Endometrium (tissue), 2 donors: ENCODE results near the gene ZNF462.
"Not testable (repeated sequence)": the region's sequence is repeated elsewhere in the genome, so short reads cannot be mapped to it uniquely, and the experiment has no call there.

Experiments
- FAIRE-seq: peaks from 2 replicates; lab custom pipeline; 2012; peaks lifted over from hg19 to GRCh38; lab: Jason Lieb, UNC
- donor health status: control.
- donor health status: control.

ZNF462 gene

DNA sequence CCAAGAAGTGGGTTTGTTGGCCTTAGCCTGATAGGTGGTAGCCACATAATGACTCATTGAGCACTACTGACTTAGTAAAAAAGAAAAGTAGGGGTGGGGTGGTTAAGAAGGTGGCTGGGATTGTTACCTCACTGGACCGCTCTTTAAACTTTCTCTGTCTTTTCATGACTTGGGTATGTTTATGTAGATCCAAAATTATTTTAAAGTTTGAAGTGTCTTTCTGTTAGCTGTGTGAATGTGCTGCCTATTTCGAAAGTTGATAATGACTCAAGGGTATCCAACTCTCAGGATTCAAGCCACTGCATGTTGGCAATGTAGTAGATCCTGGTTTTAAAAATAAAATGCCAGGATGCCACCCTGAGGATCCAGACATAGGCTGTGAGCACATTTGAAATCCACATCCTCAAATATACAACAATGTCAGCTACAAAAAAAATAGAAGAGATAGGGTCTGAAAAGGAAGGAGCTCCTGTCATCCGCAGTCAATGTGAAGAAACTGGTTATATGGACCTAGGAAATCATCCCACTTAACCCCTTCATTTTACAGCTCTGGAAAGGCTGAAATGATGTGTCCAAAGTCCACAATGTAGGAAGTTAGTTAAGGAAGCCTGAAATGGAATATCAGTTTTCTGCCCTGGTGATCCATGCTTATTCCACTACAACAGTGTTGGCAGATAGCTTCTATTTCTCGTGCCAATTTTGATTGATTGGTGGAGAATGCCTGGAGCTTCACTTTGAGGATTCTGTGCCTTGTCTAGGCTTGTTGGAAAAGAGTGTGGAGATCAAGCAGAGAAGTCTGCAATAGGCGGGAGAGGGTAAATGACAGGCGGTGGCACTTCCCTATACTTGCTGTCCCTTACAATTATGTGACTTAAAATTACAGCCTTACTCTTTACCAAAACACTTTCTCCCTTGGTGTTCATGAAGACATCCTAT is 23.4 kb downstream of the ZNF462 start:
- no peak for FAIRE-seq

DNA sequence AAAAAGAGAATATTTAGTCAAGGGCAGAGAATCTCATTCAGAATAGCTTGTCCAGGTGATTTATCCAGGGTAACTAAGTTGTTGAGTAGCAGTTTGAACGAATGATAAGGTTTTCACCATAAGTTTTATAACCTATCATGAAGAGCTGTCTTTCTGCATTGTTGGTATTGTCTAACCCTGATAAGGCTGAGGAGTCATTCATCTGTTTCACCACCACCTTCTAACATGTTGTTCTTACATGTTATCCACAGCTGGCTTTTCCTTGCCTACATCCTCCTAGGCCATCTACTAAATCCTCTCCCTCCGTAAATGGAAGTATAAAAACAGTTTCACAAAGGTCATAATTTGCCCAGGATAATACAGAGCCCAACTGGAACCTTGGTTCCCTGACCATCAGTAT is 24.1 kb downstream of the ZNF462 start:
- FAIRE-seq = no peak

DNA sequence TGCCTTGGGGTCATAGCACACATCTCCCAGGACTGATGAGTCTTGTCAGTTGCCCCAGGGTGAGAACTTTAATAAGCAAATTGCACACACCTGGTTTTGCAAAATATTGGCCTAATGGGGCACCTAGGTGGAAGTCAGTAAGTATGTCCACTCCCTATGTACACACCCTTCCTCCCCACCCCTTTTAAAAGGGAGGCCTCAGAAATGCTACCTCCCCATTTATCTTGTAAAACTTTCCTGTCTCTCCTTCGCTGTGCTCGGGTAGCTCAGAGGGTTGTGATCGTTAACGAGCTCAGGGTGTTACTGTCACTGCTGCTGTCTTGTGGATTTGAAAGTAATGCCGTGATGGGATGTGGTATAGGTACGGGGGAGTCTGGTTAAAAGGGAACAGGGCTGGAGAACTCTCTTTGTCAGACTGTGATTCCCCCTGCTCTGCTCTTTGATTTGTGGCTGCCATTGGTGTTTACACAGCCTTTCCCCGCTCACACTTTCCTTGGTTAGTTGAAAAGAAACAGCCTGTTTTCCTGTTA is 26.2 kb downstream of the ZNF462 start:
- no peak for FAIRE-seq

DNA sequence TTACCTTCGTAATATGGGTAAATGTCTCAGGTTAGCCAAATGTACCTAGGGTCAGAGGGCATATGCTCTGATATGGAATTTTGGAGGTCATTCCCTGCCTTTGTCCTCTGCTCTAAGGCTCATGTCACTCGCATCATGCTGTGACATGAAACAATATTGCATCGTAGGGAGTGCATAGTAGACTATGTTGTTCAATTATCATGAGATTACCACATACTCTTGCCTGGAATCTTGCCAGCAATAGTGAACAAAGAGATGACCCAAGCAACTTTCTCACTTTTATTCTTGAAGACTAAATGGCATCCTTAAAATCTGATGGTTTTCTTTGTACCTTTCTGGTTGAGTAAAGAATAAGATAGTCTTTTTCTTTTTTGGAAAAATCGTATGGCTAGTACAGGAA is 27.6 kb downstream of the ZNF462 start:
- FAIRE-seq = no peak

DNA sequence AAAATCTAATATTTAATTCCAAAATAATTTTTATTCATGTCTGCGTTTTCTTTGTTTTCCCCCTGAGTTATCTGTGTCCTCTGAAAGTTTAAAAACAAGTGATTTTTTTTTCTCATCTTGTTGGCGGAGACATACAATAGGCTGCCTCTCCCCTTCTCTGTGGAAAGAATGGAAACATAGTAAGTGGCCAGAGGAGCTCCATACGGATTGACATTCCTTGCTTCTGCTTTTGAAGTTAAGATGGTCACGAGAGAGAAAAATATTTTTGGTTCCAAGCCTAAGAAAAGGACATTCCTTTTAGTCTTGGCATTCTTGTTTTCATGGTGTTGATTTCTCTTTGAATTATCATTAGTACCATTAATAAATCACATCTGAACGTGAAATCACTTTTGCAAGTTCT is 28.3 kb downstream of the ZNF462 start:
- FAIRE-seq = no peak

DNA sequence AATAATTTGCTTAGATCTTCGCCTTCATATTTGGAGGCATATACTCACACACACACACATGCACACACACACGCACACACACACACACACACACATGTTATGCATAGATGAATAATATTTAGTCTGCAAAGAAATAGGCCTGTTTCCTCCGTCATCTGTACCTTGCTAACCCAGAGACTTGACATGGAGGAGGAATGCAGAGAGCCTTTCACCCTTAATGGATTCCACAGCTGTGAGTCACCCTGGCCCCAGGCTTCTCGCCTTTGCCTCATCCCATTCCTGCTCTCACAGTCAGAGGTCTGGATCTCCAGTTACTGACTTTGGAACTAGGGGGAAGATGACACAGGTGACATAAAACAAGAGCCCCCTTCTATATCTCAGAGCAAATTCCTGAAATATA is 29.7 kb downstream of the ZNF462 start:
- no peak for FAIRE-seq

DNA sequence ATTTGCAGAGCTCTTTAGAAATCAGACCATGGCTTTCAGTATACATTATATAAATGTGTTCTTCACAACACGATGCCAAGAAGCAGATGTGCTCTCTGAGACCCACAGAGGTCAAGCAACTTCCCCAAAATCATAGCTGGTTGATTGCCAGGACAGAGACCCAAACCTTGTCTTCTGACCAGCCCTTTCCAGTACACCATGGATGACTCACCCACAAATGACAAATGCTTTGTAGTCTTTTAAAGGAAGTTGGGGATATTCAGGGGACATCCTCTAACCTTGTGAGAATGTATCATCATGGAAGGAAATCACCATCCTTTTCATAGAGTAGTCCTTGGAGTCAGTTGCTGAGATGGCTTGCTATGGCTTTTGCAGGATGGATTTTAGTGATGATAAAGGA is 30.1 kb downstream of the ZNF462 start:
- FAIRE-seq = no peak

DNA sequence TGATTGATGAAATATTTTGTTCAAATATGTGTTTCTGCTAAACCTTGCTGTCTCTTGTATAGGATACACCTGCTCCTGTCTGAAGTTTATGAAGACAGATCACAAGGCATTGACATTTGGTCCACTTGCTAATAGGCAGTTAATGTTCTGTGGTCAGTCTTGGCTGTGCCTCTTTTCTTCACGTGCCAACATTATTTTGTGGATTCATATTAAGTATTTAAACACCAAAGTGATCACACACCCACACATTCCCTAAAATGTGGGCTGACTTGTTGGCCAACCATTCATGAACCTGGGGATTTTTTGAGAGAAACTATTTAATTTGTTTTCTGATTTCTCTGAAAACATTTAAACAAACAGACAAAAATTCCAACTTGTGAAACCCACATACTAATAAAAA is 33.7 kb downstream of the ZNF462 start:
- FAIRE-seq = no peak

DNA sequence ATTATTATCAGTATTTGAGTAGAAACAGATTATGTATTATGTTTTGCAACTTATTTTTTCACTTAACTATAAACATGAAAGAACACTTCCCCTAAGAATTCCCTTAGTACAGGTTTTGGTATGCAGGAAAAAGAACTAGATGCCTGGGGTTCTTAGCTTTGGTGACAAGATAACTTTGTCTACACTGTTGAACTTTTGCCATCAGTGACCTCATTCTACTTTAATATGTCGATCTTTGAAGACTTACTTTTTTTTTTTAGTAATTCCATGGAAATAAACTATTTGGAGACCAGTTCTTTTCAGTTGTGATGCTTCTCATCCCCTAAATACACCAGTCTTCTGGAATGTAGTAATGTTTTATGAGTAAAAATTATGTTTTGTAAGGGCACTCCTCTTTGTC is 34.3 kb downstream of the ZNF462 start:
- FAIRE-seq = no peak

DNA sequence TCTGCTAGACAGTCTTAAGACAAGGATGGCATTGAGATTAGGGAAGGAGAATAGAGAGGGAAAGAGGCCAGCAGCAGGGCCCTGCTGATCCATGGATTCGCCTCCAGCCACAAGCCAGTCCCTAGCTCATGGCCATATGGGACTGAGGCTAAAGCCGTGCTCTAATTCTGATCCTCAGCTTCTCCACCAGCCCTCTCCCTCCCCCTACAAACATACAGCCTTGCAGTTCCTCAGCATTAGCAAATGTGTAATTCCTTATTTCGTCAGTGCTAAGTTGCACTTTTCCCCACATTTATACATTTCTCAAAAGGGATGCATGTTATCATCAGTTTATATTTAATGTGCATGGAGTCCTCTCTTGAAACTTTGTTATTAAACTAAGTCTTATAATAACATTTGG is 34.8 kb downstream of the ZNF462 start:
- no peak for FAIRE-seq

DNA sequence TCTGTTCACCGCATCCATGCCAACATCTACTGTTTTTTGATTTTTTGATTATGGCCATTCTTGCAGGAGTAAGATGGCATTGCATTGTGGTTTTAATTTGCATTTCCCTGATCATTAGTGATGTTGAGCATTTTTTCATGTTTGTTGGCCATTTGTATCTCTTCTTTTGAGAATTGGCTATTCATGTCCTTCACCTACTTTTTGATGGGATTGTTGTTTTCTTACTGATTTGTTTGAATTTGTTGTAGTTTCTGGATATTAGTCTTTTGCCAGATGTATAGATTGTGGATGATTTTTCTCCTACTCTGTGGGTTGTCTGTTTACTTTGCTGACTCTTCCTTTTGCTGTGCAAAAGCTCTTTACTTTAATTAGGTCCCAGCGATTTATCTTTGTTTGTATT is 37.6 kb downstream of the ZNF462 start:
- not testable (repeated sequence) for FAIRE-seq

DNA sequence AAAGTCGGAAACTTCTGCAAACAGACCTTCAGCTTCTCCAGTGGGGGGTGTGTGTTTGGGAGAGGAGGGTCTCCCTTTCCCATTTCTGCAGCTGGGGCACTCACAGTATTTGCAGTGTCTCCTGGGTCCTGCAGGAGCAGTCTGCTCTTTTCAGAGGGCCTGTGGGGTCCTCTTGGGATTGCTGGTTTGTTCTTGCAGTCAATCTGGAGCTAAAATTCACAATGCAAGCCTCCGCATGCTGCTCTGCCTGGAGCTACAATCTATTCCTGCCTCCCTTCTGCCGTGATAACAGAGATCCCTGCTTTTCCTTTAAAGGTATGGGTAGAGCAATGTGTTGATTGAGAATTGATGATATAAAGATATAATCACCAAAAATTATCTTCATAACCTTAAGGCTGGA is 43.2 kb downstream of the ZNF462 start:
- FAIRE-seq = no peak

DNA sequence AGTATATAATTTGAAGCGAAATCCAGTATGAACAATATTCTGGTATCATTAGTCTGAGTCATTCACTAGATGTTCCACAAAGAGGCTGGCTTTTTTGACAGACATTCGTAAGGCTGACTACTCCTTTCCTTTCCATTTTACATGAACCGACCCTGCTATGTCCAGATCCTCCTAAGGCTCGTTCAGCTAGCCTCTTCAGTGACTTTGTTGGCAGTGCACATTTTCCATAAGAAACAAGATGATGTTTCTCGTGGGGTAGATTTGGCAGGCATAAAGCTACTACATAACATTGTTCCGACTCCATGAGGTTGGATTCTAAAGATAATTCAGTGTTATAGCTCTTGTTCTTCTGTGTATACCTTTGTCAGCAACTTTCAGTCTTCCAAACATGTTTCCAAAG is 49.0 kb downstream of the ZNF462 start:
- FAIRE-seq = no peak

DNA sequence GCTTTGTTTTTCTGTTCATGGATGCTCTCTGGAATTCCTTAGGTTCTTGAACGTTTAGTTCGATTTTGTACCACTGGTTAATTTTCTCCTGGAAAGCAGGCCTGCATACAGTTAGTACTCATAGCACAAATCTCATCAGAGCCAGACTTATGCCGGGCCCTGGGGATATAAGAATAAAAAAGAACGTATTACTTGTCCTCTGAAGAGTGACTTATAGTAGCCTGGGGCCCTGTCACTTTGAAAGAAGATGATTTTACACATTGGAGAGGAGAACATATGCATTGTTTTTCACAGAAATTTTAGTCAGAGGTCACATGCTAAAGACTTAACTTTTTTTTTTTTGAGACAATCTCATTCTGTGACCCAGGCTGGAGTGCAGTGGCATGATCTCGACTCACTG is 50.3 kb downstream of the ZNF462 start:
- FAIRE-seq = no peak

DNA sequence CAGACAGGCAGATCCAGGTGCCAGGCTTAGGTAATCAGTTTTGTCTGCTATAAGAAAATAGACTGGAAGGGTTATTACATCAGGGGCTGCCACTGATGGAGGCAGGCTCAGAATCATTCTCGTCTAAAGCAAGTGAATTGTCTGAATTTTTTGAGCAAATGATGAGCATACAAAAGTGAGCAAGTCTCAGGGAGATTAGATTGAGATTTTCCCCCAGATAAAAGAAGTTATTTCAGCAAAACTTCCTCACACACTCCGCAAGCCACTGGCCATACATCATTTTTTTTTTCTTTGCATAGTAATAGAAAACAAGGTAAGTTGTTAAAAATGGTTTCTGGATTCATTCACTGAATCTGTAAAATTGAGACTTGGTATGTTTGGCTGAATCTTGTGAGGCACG is 52.9 kb downstream of the ZNF462 start:
- FAIRE-seq = no peak

DNA sequence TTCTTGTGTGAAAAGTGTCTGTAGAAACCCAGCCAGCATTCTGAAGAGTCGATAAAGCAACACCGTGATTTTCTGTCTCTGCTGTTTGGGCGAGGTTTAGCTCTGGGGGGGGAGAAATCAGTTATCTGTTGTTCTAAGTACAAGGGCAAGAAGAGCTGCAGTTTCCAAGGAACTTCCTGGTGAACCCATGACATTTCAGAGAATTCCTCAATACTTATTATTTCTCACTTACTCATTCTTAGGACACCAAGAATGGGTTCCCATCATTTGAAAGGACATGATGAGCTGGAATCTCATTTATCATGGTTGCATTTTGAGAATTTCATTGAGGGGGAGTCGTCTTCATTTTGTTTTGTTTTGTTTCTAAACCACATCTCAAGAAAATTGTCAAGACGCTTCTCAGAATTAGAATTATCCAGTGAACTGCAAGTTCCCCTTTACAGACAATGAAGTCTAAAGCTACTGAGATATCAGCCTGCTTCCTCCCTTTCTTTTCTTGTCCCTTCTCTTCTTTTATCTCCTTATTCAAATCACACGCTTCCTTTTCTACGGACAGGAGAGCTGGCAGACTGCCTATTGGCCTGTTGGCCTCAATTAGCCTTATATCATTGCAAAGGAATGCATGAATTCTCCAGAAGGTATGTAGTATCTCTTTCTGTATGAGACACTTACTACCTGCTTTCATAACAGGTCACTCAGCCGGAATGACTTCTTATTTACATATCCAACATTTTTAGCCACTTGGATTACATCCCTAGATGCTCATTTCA is 53.7 kb downstream of the ZNF462 start:
- no peak for FAIRE-seq

DNA sequence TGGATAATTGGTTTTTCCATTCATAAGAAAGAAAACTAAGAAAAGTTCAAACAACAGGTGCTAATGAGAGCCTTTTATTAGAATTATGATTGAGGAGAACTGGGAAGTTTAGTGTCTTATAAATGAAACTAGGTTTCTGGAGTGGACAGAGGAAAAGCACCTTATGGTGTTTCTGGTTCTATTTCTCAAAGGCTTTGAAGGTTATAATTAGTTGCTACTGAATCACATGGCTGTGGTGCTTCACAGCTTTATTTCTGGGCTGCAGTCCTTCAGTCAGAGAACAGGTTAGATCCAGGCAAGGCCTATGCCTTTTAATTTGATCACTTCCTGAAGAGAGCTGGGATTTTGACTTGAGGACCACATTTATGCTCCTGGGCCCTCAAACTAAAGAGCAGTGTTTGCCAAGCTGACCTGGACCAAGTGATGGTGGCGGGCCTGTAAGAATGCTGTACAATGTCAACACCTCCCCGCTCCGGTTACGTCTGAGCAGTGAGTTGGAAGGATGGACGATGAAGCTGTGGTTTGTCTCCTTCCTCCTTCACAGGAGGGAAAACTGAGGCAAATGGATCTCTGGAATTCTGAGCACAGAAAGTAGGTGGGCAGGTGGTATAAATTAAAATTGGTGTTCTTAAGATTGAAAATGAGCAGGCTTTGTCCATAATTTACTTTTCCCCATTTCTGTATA is 56.0 kb downstream of the ZNF462 start:
- no peak for FAIRE-seq

DNA sequence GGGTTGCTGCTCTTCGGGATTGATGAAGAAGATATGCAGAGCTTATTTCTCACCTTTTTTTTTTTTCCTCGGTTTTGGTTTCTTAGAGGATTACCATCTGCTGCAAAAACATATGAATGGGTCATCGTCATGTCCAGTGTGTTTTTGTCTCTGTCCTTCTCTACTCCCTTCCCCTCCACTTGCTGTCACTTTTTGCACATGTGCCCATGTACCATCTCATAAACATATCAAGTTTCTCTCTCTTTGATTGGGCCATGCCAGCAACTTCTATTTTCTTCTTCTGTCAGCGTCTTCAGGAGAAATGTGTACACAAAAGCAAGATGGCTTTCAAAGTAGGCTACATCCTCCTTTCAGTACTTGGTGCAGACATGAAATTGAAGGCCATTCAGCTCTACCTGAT is 57.1 kb downstream of the ZNF462 start:
- no peak for FAIRE-seq

DNA sequence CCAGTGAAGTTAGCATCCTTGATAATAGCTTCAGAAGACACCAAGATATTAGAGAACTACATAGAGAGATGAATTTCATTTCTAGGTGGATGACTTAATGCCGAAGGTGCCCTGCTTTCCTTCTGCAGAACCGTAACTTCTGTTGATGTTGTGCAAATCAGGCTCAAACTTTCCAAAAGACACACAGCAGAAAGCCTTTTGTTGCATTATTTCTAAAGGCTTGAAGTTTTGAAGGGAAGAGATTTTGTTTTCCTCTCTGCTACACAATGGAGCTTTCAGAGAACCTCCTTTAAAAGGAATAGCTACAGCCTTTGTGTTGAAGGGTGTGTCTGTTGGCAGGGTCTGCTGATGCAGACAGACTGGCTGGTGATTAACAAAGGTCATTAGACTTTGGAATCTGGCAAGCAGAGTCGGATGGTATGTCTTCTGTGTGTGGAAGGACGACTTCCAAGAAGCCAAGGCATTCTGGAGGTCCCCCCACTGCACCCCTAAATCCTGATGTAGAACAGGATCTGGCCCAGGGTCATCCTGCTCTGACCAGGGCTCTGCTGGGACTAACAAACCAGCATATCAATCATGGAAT is 57.8 kb downstream of the ZNF462 start:
- no peak for FAIRE-seq

DNA sequence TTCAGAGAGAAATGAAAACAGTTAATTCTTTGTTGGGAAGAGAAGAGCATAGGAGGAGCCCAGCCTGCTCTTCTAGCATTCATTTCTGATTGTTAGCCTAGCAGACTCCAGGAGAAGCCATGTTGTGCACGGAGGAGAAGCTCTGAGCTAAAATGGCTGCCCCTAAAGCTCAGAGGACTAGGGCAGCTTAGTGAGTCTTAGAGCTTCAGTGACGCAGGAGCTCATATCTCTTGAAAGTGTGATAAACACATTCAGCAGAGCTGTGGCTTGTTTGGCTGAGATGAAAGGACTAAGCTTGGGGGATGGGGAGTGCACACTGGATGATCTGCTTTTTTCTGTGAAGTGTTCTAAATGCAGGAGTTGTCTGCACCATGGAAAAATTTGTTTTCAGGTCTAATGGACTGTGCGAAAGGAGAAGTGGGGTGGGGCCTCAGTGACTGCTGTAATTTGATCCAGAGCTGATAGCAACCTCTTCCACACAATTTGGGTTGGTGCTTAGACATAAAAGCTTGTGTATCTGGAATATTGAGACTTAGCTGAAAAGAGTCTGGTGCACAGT is 58.5 kb downstream of the ZNF462 start:
- no peak for FAIRE-seq

DNA sequence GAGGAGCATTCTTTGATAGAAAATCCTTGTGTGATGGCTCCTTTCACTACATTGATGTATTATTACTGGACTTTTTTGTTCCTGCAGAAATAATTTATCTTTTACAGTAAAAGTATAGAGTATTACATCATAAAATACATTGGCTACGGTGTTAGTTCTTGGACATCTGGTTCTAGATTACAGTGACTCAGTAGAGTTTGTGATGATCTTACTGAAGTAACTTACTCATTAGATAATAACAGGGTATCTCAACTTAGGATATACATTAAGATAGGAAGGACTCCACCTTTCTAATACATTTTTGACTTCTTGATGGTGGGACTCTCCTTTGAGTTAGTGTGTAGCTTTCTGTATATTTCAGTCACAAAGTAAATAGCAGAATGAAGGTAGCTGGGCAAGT is 59.1 kb downstream of the ZNF462 start:
- FAIRE-seq = no peak

DNA sequence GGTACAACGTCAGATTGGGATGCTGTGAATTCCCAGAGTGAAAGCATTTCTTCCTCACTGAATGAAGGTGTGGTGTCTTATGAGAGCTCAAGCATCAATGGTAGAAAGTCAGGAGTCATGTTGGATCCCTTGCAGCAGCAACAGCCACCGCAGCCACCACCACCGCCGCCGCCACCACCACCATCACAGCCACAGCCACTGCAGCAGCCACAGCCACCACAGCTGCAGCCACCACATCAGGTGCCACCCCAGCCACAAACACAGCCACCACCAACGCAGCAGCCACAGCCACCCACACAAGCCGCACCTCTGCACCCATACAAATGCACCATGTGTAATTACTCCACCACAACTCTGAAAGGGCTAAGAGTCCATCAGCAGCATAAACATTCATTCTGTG is 62.4 kb downstream of the ZNF462 start:
- no peak for FAIRE-seq
